ENCODE measurements around the gene TRAPPC10.
"Not testable (repeated sequence)": the region's sequence is repeated elsewhere in the genome, so short reads cannot be mapped to it uniquely, and the experiment has no call there.

Gene TRAPPC10

GRCh38 chr21:44122131-44122530, 110.0 kb downstream of the TRAPPC10 start:
- H3K27ac ChIP-seq; H3K79me2 ChIP-seq (ENCODE audit: insufficient read depth, low read depth); H3K36me3 ChIP-seq (ENCODE audit: insufficient read depth); H3K4me2 ChIP-seq; H3K27me3 ChIP-seq (ENCODE audit: insufficient read depth, low read depth); H3K4me1 ChIP-seq (ENCODE audit: low read depth, poor library complexity, severe bottlenecking); H2AFZ ChIP-seq (ENCODE audit: low read depth); H4K20me1 ChIP-seq (ENCODE audit: insufficient read depth); H3K9ac ChIP-seq; H3K4me3 ChIP-seq (IDR thresholded peaks at IDR 0.05; ENCODE audit: insufficient read depth, low read depth, low read length): not testable (repeated sequence)

DNA sequence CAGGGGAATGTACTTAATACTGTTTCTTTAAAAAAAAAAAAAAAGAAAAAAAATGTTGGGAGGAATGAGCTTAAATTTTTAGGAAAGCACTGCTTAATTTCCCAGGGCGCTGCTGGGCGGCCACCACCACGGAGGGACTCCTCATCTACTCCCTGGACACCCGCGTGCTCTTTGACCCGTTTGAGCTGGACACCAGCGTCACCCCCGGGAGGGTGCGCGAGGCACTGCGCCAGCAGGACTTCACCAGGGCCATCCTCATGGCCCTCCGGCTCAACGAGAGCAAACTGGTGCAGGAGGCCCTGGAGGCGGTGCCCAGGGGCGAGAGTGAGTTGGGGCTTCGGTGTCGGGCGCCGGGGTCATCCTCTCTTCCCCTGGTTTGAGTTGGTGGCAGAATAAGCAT, 115.7 kb downstream of the TRAPPC10 start:
- not testable (repeated sequence) for H3K9ac ChIP-seq; H3K27ac ChIP-seq; H3K4me2 ChIP-seq; H3K4me1 ChIP-seq (ENCODE audit: low read depth, poor library complexity, severe bottlenecking); H3K27me3 ChIP-seq (ENCODE audit: insufficient read depth, low read depth); H3K36me3 ChIP-seq (ENCODE audit: insufficient read depth); H2AFZ ChIP-seq (ENCODE audit: low read depth); H3K79me2 ChIP-seq (ENCODE audit: insufficient read depth, low read depth); H3K4me3 ChIP-seq (IDR thresholded peaks at IDR 0.05; ENCODE audit: insufficient read depth, low read depth, low read length); H4K20me1 ChIP-seq (ENCODE audit: insufficient read depth)

DNA sequence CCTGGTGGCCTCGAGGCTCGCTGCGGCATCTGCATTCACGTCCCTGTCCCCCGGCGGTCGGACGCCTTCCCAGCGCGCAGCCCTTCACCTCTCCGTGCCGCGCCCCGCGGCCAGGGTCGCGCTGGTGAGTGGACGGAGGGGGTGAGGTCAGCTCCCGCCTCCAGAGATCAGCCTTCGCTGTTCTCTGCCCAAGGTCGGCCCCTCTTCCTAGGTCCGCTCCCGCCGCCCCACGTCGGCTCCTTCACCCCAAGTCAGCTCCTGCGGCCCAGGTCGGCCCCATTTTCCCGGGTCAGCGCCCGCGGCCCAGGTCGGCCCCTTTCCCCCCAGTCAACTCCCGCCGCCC, 121.6 kb downstream of the TRAPPC10 start:
- H3K27ac ChIP-seq; H3K27me3 ChIP-seq (ENCODE audit: insufficient read depth, low read depth); H4K20me1 ChIP-seq (ENCODE audit: insufficient read depth); H3K79me2 ChIP-seq (ENCODE audit: insufficient read depth, low read depth); H3K36me3 ChIP-seq (ENCODE audit: insufficient read depth); H2AFZ ChIP-seq (ENCODE audit: low read depth); H3K4me1 ChIP-seq (ENCODE audit: low read depth, poor library complexity, severe bottlenecking); H3K4me2 ChIP-seq; H3K9ac ChIP-seq; H3K4me3 ChIP-seq (IDR thresholded peaks at IDR 0.05; ENCODE audit: insufficient read depth, low read depth, low read length): not testable (repeated sequence)

DNA sequence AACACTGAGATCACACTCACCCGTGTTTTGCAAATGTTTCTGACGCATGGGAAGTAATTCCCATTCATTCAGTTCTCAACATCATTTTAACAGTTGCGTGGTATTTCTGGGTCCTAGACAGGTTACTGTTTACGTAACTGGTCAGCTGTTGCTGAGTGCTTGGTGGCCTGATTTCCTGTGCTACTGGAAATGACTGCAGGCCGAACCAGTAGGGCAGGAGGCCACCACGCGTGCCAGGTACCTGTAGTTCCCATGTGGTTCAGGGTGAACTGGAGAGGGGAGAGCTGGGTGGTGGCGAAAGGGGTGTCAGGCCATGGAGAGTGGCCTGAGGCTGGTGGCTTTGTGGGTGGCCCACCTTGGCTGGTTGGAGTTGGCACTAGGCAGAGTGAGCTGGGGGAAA, 122.6 kb downstream of the TRAPPC10 start:
- H3K9ac ChIP-seq; H3K4me1 ChIP-seq (ENCODE audit: low read depth, poor library complexity, severe bottlenecking); H4K20me1 ChIP-seq (ENCODE audit: insufficient read depth); H3K36me3 ChIP-seq (ENCODE audit: insufficient read depth); H3K79me2 ChIP-seq (ENCODE audit: insufficient read depth, low read depth); H3K4me3 ChIP-seq (IDR thresholded peaks at IDR 0.05; ENCODE audit: insufficient read depth, low read depth, low read length); H2AFZ ChIP-seq (ENCODE audit: low read depth); H3K27ac ChIP-seq; H3K27me3 ChIP-seq (ENCODE audit: insufficient read depth, low read depth); H3K4me2 ChIP-seq: not testable (repeated sequence)

DNA sequence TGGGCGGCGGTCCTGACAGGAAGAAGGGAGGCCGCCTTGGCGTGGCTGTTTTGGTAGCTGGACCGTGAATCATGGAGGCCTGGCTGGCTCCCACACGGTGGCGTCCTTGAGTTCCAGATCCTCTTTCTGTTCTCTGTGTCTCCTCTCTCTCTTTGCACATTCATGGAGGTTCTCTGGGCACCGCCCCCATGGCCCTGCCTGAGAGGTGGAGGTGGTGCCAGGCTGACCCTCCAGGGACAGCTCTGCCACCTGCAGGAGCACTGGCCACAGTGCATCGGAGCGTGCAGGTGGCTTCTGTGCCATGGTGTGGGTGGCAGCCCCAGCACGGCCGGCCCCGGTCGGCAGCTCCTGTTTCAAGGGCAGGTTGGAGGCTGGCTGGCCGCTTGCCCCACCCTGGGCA, 125.9 kb downstream of the TRAPPC10 start:
- not testable (repeated sequence) for H3K4me2 ChIP-seq; H3K27ac ChIP-seq; H3K4me1 ChIP-seq (ENCODE audit: low read depth, poor library complexity, severe bottlenecking); H4K20me1 ChIP-seq (ENCODE audit: insufficient read depth); H3K27me3 ChIP-seq (ENCODE audit: insufficient read depth, low read depth); H3K9ac ChIP-seq; H3K36me3 ChIP-seq (ENCODE audit: insufficient read depth); H2AFZ ChIP-seq (ENCODE audit: low read depth); H3K79me2 ChIP-seq (ENCODE audit: insufficient read depth, low read depth); H3K4me3 ChIP-seq (IDR thresholded peaks at IDR 0.05; ENCODE audit: insufficient read depth, low read depth, low read length)

DNA sequence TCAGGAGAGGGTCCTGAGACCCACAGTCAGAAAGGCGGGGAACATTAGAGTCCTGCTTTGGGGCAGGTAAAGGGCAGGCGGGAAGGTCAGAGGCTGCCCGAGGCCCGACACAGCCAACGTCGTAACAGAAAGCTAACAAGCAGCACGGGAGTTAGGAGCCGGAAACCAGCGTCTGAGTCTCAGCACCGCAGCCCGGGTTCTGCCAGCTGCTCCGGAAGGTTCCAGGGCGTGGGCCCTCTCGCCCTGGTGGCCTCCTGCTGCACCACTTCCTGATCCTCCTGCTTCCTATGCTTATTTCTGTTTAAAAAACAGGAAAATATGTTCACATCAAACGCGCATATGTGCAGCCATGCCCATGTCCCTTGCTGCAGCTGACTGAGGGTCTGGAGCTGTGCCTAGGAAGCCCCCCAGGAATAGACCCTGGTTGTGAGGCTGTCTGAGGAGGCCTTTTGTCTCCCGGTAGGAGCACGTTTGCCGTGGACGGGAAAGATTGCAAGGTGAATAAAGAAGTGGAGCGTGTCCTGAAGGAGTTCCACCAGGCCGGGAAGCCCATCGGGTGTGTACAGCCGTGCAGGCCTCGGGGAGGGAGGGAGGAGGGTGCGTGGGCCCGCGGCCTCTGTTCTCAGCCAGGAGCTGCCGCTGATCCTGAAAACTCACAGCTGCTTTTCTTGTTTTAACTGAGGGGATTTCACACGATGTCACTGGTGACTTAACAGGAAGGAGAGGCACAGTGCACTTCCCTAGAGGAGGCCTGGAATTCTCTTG, 127.9 kb downstream of the TRAPPC10 start:
- not testable (repeated sequence) for H3K4me1 ChIP-seq (ENCODE audit: low read depth, poor library complexity, severe bottlenecking); H3K27me3 ChIP-seq (ENCODE audit: insufficient read depth, low read depth); H3K36me3 ChIP-seq (ENCODE audit: insufficient read depth); H3K27ac ChIP-seq; H3K4me3 ChIP-seq (IDR thresholded peaks at IDR 0.05; ENCODE audit: insufficient read depth, low read depth, low read length); H3K4me2 ChIP-seq; H4K20me1 ChIP-seq (ENCODE audit: insufficient read depth); H3K79me2 ChIP-seq (ENCODE audit: insufficient read depth, low read depth); H3K9ac ChIP-seq; H2AFZ ChIP-seq (ENCODE audit: low read depth)

DNA sequence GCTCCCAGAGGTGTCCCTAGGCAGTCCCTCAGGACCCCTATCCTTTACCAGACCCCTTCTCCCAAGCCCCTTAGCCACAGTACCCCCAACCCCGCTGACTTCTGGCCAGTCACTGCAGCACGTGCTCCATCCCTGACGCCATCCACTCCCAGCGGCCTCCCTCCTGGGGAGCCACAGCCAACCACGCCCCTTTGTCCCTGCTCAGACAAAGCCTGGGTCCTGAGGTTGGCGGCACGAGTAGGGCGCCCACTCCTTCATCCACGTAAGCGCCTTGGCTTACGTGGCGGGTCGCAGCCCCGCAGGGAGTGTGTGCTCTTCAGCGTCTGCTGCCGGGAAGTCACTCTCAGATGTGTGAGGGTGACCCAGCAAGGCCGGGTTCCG, 128.4 kb downstream of the TRAPPC10 start:
- not testable (repeated sequence) for H2AFZ ChIP-seq (ENCODE audit: low read depth); H3K9ac ChIP-seq; H4K20me1 ChIP-seq (ENCODE audit: insufficient read depth)

GRCh38 chr21:44142470-44142869, 130.4 kb downstream of the TRAPPC10 start:
- not testable (repeated sequence) for H3K36me3 ChIP-seq (ENCODE audit: insufficient read depth); H3K4me1 ChIP-seq (ENCODE audit: low read depth, poor library complexity, severe bottlenecking); H3K9ac ChIP-seq; H4K20me1 ChIP-seq (ENCODE audit: insufficient read depth); H3K27me3 ChIP-seq (ENCODE audit: insufficient read depth, low read depth); H3K79me2 ChIP-seq (ENCODE audit: insufficient read depth, low read depth); H3K4me3 ChIP-seq (IDR thresholded peaks at IDR 0.05; ENCODE audit: insufficient read depth, low read depth, low read length); H2AFZ ChIP-seq (ENCODE audit: low read depth); H3K27ac ChIP-seq; H3K4me2 ChIP-seq

More for the DNA sequence above, 128.4 kb downstream of the TRAPPC10 start:
- H3K4me2 ChIP-seq; H3K27me3 ChIP-seq (ENCODE audit: insufficient read depth, low read depth); H3K27ac ChIP-seq; H3K79me2 ChIP-seq (ENCODE audit: insufficient read depth, low read depth); H3K4me3 ChIP-seq (IDR thresholded peaks at IDR 0.05; ENCODE audit: insufficient read depth, low read depth, low read length); H3K36me3 ChIP-seq (ENCODE audit: insufficient read depth); H3K4me1 ChIP-seq (ENCODE audit: low read depth, poor library complexity, severe bottlenecking): not testable (repeated sequence)

DNA sequence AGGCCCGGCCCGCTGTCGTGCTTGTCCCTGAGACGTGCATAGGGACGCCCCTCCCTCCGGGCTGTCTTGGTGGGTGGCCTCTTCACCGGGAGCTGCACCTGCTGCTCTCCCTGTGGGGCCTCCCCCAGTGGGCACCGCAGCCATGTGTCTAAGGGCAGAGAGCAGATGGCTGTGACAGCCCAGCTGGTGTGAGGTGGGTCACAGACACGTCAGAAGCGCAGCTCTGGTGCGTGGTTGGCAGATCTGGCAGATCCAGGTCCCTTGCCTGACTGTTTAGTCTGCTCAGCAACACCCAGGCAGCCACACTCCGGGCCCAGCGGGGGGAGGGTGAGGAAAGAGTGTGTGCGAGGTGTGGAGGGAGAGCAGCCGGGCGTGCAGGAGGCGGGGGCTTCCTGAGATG, 131.3 kb downstream of the TRAPPC10 start:
- not testable (repeated sequence) for H3K9ac ChIP-seq; H3K36me3 ChIP-seq (ENCODE audit: insufficient read depth); H3K27ac ChIP-seq; H4K20me1 ChIP-seq (ENCODE audit: insufficient read depth); H3K4me2 ChIP-seq; H3K79me2 ChIP-seq (ENCODE audit: insufficient read depth, low read depth); H3K27me3 ChIP-seq (ENCODE audit: insufficient read depth, low read depth); H3K4me1 ChIP-seq (ENCODE audit: low read depth, poor library complexity, severe bottlenecking); H2AFZ ChIP-seq (ENCODE audit: low read depth); H3K4me3 ChIP-seq (IDR thresholded peaks at IDR 0.05; ENCODE audit: insufficient read depth, low read depth, low read length)

GRCh38 chr21:44143996-44144395, 131.9 kb downstream of the TRAPPC10 start:
- not testable (repeated sequence) for H3K36me3 ChIP-seq (ENCODE audit: insufficient read depth); H3K79me2 ChIP-seq (ENCODE audit: insufficient read depth, low read depth); H2AFZ ChIP-seq (ENCODE audit: low read depth); H3K4me3 ChIP-seq (IDR thresholded peaks at IDR 0.05; ENCODE audit: insufficient read depth, low read depth, low read length); H3K27me3 ChIP-seq (ENCODE audit: insufficient read depth, low read depth); H3K9ac ChIP-seq; H3K4me2 ChIP-seq; H3K27ac ChIP-seq; H4K20me1 ChIP-seq (ENCODE audit: insufficient read depth); H3K4me1 ChIP-seq (ENCODE audit: low read depth, poor library complexity, severe bottlenecking)
